Activated CD4-positive, alpha-beta memory T cell treated with anti-CD3 and anti-CD28 coated beads, Interleukin-2, amount 10 ng/mL, durations not matched to agents 7 days and 5 days (primary cell): ENCODE measurements around the gene COX6A2. TPM values are rescaled to one million over a fixed set of nuclear protein-coding genes. Genes with fewer than 3 reads are reported as not detected.
A peak's percentile ranks its signal among the peaks of the same experiment; 100 is the strongest.
"Not testable (repeated sequence)": the region's sequence is repeated elsewhere in the genome, so short reads cannot be mapped to it uniquely, and the experiment has no call there.

Source experiments
- CTCF ChIA-PET: fragments of 350-600 bp; sonication (Branson Sonifier 250); formaldehyde crosslinking; loops from one replicate; lab custom pipeline; 2021; ENCODE audit warnings: antibody characterized with exemption, inconsistent platforms; lab: Charles Lee
- POLR2A ChIA-PET: fragments of 350-600 bp; sonication (Branson Sonifier 250); formaldehyde crosslinking; loops from one replicate; lab custom pipeline; 2021; ENCODE audit warnings: antibody characterized with exemption; lab: Charles Lee
- DNase-seq: peaks from one replicate; pipeline ENCODE4 v3.0.0-alpha.2; 2020
- H3K27ac Mint-ChIP-seq: one replicate; pipeline ENCODE4 v1.8.0; 2021; ENCODE audit warnings: mild to moderate bottlenecking, mixed read lengths
- H3K27me3 Mint-ChIP-seq: one replicate; pipeline ENCODE4 v1.8.0; 2021; ENCODE audit warnings: mixed read lengths
- H3K36me3 Mint-ChIP-seq: one replicate; pipeline ENCODE4 v1.8.0; 2021; ENCODE audit warnings: low read depth, mixed read lengths
- H3K4me1 Mint-ChIP-seq: one replicate; pipeline ENCODE4 v1.8.0; 2021; ENCODE audit warnings: mixed read lengths
- H3K4me3 Mint-ChIP-seq: one replicate; pipeline ENCODE4 v1.8.0; 2021; ENCODE audit warnings: mild to moderate bottlenecking, mixed read lengths
- H3K9me3 Mint-ChIP-seq: one replicate; pipeline ENCODE4 v1.8.0; 2021; ENCODE audit warnings: mixed read lengths
- total RNA-seq, 2 experiments: library from RNA; stranded (reverse); gene quantifications; one replicate each; pipeline ENCODE4 v1.2.3, GENCODE V29; 2021

COX6A2 gene
- total RNA-seq, 2 experiments from 2014 or later, result not detected

GRCh38 chr16:31445931-31446330 is 17.8 kb upstream of the COX6A2 start:
- CTCF ChIA-PET, result interaction anchor here (0.7 to 2.3 kb wide), 2 partner anchors 10 to 349 kb away, joined by 6 to 14 read pairs; no protein-coding TSS in a partner anchor
- H3K4me3 Mint-ChIP-seq, H3K27me3 Mint-ChIP-seq, H3K27ac Mint-ChIP-seq, DNase-seq, H3K36me3 Mint-ChIP-seq, H3K9me3 Mint-ChIP-seq: not testable (repeated sequence)
- H3K4me1 Mint-ChIP-seq, result peaks cover 13% of the 10 kb centered on the region
- POLR2A ChIA-PET, result interaction anchor here (1.5 kb wide), 1 partner anchor 10 kb away, joined by 3 read pairs; no protein-coding TSS in a partner anchor

- no peaks in the 10 kb centered on the region for H3K9me3 Mint-ChIP-seq
- no peak for DNase-seq
- CTCF ChIA-PET, result interaction anchor here (0.8 to 1.9 kb wide), 17 partner anchors 13 to 597 kb away, joined by 3 to 17 read pairs (median 4); partner anchors contain the start of genes ARMC5, HSD3B7, PYCARD and ZNF646
- H3K36me3 Mint-ChIP-seq, result no peaks in the 10 kb centered on the region
- peaks cover 29% of the 10 kb centered on the region for H3K4me1 Mint-ChIP-seq
- H3K27ac Mint-ChIP-seq, result no peak overlapping the region
- H3K27me3 Mint-ChIP-seq, result no peaks in the 10 kb centered on the region
- H3K4me3 Mint-ChIP-seq, result peak overlapping the region; percentile 73
- POLR2A ChIA-PET, result interaction anchor here (1.3 to 3.9 kb wide), 5 partner anchors 11 to 262 kb away, joined by 6 to 17 read pairs (median 8); partner anchors contain the start of genes ARMC5, FUS and PYCARD
Measured at GRCh38 chr16:31441956-31442355, 13.8 kb upstream of the COX6A2 start.

- H3K36me3 Mint-ChIP-seq, result no peaks in the 10 kb centered on the region
- CTCF ChIA-PET, result interaction anchor here (1.8 to 2.0 kb wide), 2 partner anchors 9 to 298 kb away, joined by 9 to 10 read pairs; no protein-coding TSS in a partner anchor
- H3K4me3 Mint-ChIP-seq, result no peak overlapping the region
- peaks cover 26% of the 10 kb centered on the region for H3K4me1 Mint-ChIP-seq
- no peaks in the 10 kb centered on the region for H3K27me3 Mint-ChIP-seq
- POLR2A ChIA-PET, result interaction anchor here (0.6 to 3.9 kb wide), 4 partner anchors 20 to 261 kb away, joined by 3 to 17 read pairs (median 5); partner anchors contain the start of genes FUS and PYCARD
- no peak overlapping the region for H3K27ac Mint-ChIP-seq
- DNase-seq, result no peak
- H3K9me3 Mint-ChIP-seq, result no peaks in the 10 kb centered on the region
Measured at GRCh38 chr16:31440516-31441184, 12.5 kb upstream of the COX6A2 start.

- Mint-ChIP-seq H3K4me1 (peaks cover 26% of the 10 kb centered on the region), H3K9me3 (no peaks in the 10 kb centered on the region), H3K36me3 (no peaks in the 10 kb centered on the region), H3K4me3 (no peak overlapping the region), H3K27me3 (no peaks in the 10 kb centered on the region), H3K27ac (no peak overlapping the region)
- DNase-seq, result no peak
- CTCF ChIA-PET, result interaction anchor here (1.4 to 2.0 kb wide), 2 partner anchors 8 to 57 kb away, joined by 3 to 10 read pairs; no protein-coding TSS in a partner anchor
- POLR2A ChIA-PET, result interaction anchor here (2.0 kb wide), 1 partner anchor 238 kb away, joined by 7 read pairs; the partner anchor contains the start of gene PYCARD
Measured at GRCh38 chr16:31439519-31439918, 11.4 kb upstream of the COX6A2 start.

GRCh38 chr16:31439023-31439422 is 10.9 kb upstream of the COX6A2 start:
- not testable (repeated sequence) for H3K36me3 Mint-ChIP-seq, H3K27ac Mint-ChIP-seq, H3K4me3 Mint-ChIP-seq, H3K27me3 Mint-ChIP-seq, H3K9me3 Mint-ChIP-seq, DNase-seq
- ChIA-PET CTCF (interaction anchor here (1.4 kb wide), 1 partner anchor 57 kb away, joined by 3 read pairs; no protein-coding TSS in a partner anchor), POLR2A (interaction anchor here (1.1 to 1.2 kb wide), 2 partner anchors 19 to 20 kb away, joined by 3 read pairs; partner anchors contain the start of gene ARMC5)
- peaks cover 26% of the 10 kb centered on the region for H3K4me1 Mint-ChIP-seq

- H3K9me3 Mint-ChIP-seq, result no peaks in the 10 kb centered on the region
- CTCF ChIA-PET, result interaction anchor here (1.4 kb wide), 1 partner anchor 56 kb away, joined by 3 read pairs; no protein-coding TSS in a partner anchor
- H3K36me3 Mint-ChIP-seq, result no peaks in the 10 kb centered on the region
- no peaks in the 10 kb centered on the region for H3K27me3 Mint-ChIP-seq
- no peak overlapping the region for H3K4me3 Mint-ChIP-seq
- H3K27ac Mint-ChIP-seq, result no peak overlapping the region
- no peak for DNase-seq
- POLR2A ChIA-PET, result interaction anchor here (1.1 to 1.2 kb wide), 2 partner anchors 19 to 21 kb away, joined by 3 read pairs; partner anchors contain the start of gene ARMC5
- peaks cover 26% of the 10 kb centered on the region for H3K4me1 Mint-ChIP-seq
Measured at GRCh38 chr16:31438414-31438813, 10.3 kb upstream of the COX6A2 start.

- H3K4me3 Mint-ChIP-seq, result no peak overlapping the region
- peaks cover 18% of the 10 kb centered on the region for H3K4me1 Mint-ChIP-seq
- H3K27me3 Mint-ChIP-seq, result no peaks in the 10 kb centered on the region
- H3K27ac Mint-ChIP-seq, result no peak overlapping the region
- no peaks in the 10 kb centered on the region for H3K36me3 Mint-ChIP-seq
- ChIA-PET POLR2A (no interaction called here), CTCF (interaction anchor here (0.7 kb wide), 1 partner anchor 234 kb away, joined by 3 read pairs; the partner anchor contains the start of gene PYCARD)
- DNase-seq, result no peak
- no peaks in the 10 kb centered on the region for H3K9me3 Mint-ChIP-seq
Measured at GRCh38 chr16:31436221-31437045, 8.3 kb upstream of the COX6A2 start.

GRCh38 chr16:31435341-31436220 is 7.4 kb upstream of the COX6A2 start:
- Mint-ChIP-seq H3K27me3 (no peaks in the 10 kb centered on the region), H3K4me3 (no peak overlapping the region), H3K4me1 (peaks cover 20% of the 10 kb centered on the region), H3K9me3 (no peaks in the 10 kb centered on the region), H3K36me3 (no peaks in the 10 kb centered on the region), H3K27ac (no peak overlapping the region)
- CTCF ChIA-PET, result no interaction called here
- POLR2A ChIA-PET, result no interaction called here
- no peak for DNase-seq

- ChIA-PET POLR2A (interaction anchor here (1.0 to 1.7 kb wide), 6 partner anchors 8 to 214 kb away, joined by 4 to 6 read pairs (median 4); partner anchors contain the start of gene ZNF843), CTCF (interaction anchor here (1.0 to 2.0 kb wide), 4 partner anchors 9 to 31 kb away, joined by 4 to 10 read pairs (median 8); partner anchors contain the start of gene ZNF843)
- Mint-ChIP-seq H3K4me3 (no peak overlapping the region), H3K9me3 (peaks cover 4% of the 10 kb centered on the region), H3K4me1 (peaks cover 15% of the 10 kb centered on the region), H3K27me3 (peaks cover 7% of the 10 kb centered on the region), H3K36me3 (peaks cover 3% of the 10 kb centered on the region), H3K27ac (no peak overlapping the region)
- DNase-seq, result no peak
Measured at GRCh38 chr16:31430380-31431052, 2.4 kb upstream of the COX6A2 start.

- Mint-ChIP-seq H3K4me1 (peaks cover 16% of the 10 kb centered on the region), H3K9me3 (peaks cover 8% of the 10 kb centered on the region), H3K27me3 (peaks cover 7% of the 10 kb centered on the region), H3K27ac (no peak overlapping the region), H3K36me3 (peaks cover 4% of the 10 kb centered on the region), H3K4me3 (no peak overlapping the region)
- DNase-seq, result no peak
- POLR2A ChIA-PET, result interaction anchor here (1.1 to 1.7 kb wide), 2 partner anchors 13 to 30 kb away, joined by 5 to 6 read pairs; partner anchors contain the start of gene ZNF843
- CTCF ChIA-PET, result interaction anchor here (1.0 to 1.9 kb wide), 2 partner anchors 13 to 31 kb away, joined by 4 to 9 read pairs; partner anchors contain the start of gene ZNF843
Measured at GRCh38 chr16:31429796-31430195, 1.6 kb upstream of the COX6A2 start.

GRCh38 chr16:31429314-31429713 is 1.2 kb upstream of the COX6A2 start:
- DNase-seq, result no peak
- peaks cover 8% of the 10 kb centered on the region for H3K9me3 Mint-ChIP-seq
- no peak overlapping the region for H3K4me3 Mint-ChIP-seq
- POLR2A ChIA-PET, result interaction anchor here (1.1 kb wide), 1 partner anchor 29 kb away, joined by 5 read pairs; no protein-coding TSS in a partner anchor
- H3K27ac Mint-ChIP-seq, result no peak overlapping the region
- H3K4me1 Mint-ChIP-seq, result peaks cover 17% of the 10 kb centered on the region
- peaks cover 7% of the 10 kb centered on the region for H3K36me3 Mint-ChIP-seq
- H3K27me3 Mint-ChIP-seq, result peaks cover 7% of the 10 kb centered on the region
- CTCF ChIA-PET, result interaction anchor here (1.0 to 1.9 kb wide), 3 partner anchors 13 to 71 kb away, joined by 3 to 9 read pairs (median 4); partner anchors contain the start of gene ZNF843
